Measurements from ENCODE around the gene CCDC177. TPM values are rescaled to one million over a fixed set of nuclear protein-coding genes. Genes with fewer than 3 reads are reported as not detected.

CCDC177 gene
- total RNA-seq (2014; rRNA removed; shearing (Covaris generic)) = not detected in 2 replicates

DNA sequence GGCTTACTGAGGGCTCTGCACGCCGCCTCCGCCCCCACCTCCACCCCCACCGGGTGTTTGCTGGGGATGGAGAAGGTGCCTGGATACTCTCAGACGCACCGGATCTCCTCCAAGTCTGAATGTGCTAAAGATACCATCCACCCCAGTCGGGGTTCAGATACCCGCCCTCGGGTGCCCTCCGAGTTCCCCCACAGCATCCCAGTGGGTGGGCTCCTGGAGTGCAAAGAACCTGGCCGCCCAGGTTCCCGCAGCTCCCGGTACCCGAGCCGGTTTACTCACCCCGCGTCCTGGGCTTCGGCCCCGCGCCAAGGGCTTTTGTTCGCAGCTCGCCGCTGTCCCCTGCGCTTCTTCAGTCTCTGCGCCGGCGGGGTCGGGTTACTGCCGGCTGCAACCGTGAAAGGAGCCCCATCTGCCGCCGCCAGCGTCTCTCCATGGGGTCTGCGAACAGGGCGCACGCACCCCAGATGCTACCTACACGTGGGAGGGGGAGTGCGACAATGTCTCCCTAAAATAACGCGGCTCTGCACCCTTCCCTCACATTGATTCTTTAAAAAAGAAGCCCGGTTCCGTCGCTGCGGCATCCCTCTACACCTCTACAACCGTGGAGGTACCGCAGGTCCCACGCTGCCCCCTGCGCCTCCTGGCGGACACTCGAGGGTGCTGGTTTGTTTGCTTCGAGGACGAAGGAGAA lies at the start of gene CCDC177:
CCDC177 (minus strand) TSS at position 609 of the 691 bp plus-strand sequence. CDS start 1,249 bp downstream, outside the sequence.
- H3K4me1 ChIP-seq (replicated peaks) = peaks cover 25% of the 10 kb centered on the region
- H3K9me3 ChIP-seq (replicated peaks) = peaks cover 5% of the 10 kb centered on the region; the same call in 1 of the 2 replicates
- DNase-seq (ENCODE audit: low read depth in 1 of 2, low spot score in 2 of 2) = peak; percentile 34 to 58
- H3K4me3 ChIP-seq = no peak within 1 kb of the TSS
- H3K27me3 ChIP-seq (replicated peaks) = peaks cover 59% of the 10 kb centered on the region
- no peak within 1 kb of the TSS for H3K27ac ChIP-seq
- H3K36me3 ChIP-seq = no peaks in the 10 kb centered on the region

GRCh38 chr14:69624136-69624535 lies 49.5 kb upstream of the CCDC177 start:
- H3K36me3 ChIP-seq = no peaks in the 10 kb centered on the region
- no peak for DNase-seq (ENCODE audit: low read depth in 1 of 2, low spot score in 2 of 2)
- no peak overlapping the region for H3K27ac ChIP-seq
- H3K9me3 ChIP-seq (replicated peaks) = no peaks in the 10 kb centered on the region
- H3K4me1 ChIP-seq (replicated peaks) = peaks cover 20% of the 10 kb centered on the region
- no peaks in the 10 kb centered on the region for H3K27me3 ChIP-seq (replicated peaks)
- no peak overlapping the region for H3K4me3 ChIP-seq

GRCh38 chr14:69620981-69621380 lies 46.3 kb upstream of the CCDC177 start:
- Histone ChIP-seq H3K27me3 (replicated peaks) (no peaks in the 10 kb centered on the region), H3K27ac (no peak overlapping the region), H3K4me3 (no peak overlapping the region), H3K4me1 (replicated peaks) (peaks cover 37% of the 10 kb centered on the region), H3K9me3 (replicated peaks) (no peaks in the 10 kb centered on the region), H3K36me3 (no peaks in the 10 kb centered on the region)
- no peak for DNase-seq (ENCODE audit: low read depth in 1 of 2, low spot score in 2 of 2)

DNA sequence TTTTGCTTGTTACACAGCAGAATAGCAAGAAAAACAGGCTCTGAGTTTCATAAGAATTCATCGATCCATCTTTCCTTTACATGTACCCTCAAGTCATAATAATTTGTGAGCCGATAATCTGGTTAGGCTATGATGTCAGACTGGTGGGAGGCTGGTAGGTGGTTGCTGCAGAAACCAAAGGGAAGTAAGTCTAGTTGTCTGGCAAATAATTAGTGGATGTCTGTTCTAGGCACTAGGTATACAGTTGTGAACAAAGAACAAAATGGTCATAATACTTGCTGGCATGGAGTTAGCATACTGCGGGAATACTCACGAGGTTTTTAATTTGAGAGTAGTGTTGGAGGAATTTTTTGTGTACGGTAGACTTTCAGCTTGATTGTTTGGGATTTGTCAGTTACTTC lies 45.5 kb upstream of the CCDC177 start:
- H3K27me3 ChIP-seq (replicated peaks) = no peaks in the 10 kb centered on the region
- H3K36me3 ChIP-seq = no peaks in the 10 kb centered on the region
- no peaks in the 10 kb centered on the region for H3K9me3 ChIP-seq (replicated peaks)
- peaks cover 39% of the 10 kb centered on the region for H3K4me1 ChIP-seq (replicated peaks)
- H3K27ac ChIP-seq = no peak overlapping the region
- no peak overlapping the region for H3K4me3 ChIP-seq
- no peak for DNase-seq (ENCODE audit: low read depth in 1 of 2, low spot score in 2 of 2)

- no peaks in the 10 kb centered on the region for H3K27me3 ChIP-seq (replicated peaks)
- H3K4me1 ChIP-seq (replicated peaks) = peaks cover 42% of the 10 kb centered on the region
- H3K27ac ChIP-seq = no peak overlapping the region
- H3K36me3 ChIP-seq = no peaks in the 10 kb centered on the region
- no peak for DNase-seq (ENCODE audit: low read depth in 1 of 2, low spot score in 2 of 2)
- H3K9me3 ChIP-seq (replicated peaks) = no peaks in the 10 kb centered on the region
- H3K4me3 ChIP-seq = no peak overlapping the region
Observed at GRCh38 chr14:69619012-69619411, 44.3 kb upstream of the CCDC177 start.

- H3K36me3 ChIP-seq = no peaks in the 10 kb centered on the region; the same call in 1 of the 2 replicates
- H3K4me3 ChIP-seq = no peak overlapping the region
- no peak for DNase-seq (ENCODE audit: low read depth in 1 of 2, low spot score in 2 of 2)
- no peak overlapping the region for H3K27ac ChIP-seq
- H3K9me3 ChIP-seq (replicated peaks) = no peaks in the 10 kb centered on the region
- peaks cover 51% of the 10 kb centered on the region for H3K4me1 ChIP-seq (replicated peaks)
- H3K27me3 ChIP-seq (replicated peaks) = no peaks in the 10 kb centered on the region
Observed at GRCh38 chr14:69617796-69618195, 43.1 kb upstream of the CCDC177 start.

- no peaks in the 10 kb centered on the region for H3K27me3 ChIP-seq (replicated peaks)
- peak overlapping the region; percentile 59 for H3K27ac ChIP-seq
- DNase-seq (ENCODE audit: low read depth in 1 of 2, low spot score in 2 of 2) = no peak
- H3K4me1 ChIP-seq (replicated peaks) = peaks cover 53% of the 10 kb centered on the region
- H3K36me3 ChIP-seq = no peaks in the 10 kb centered on the region; the same call in 1 of the 2 replicates
- 0 out of 2 replicates have a peak, but pooled peaks cover 2% of the 10 kb centered on the region for H3K9me3 ChIP-seq (replicated peaks)
- H3K4me3 ChIP-seq = no peak overlapping the region; the same call in 1 of the 2 replicates
Observed at GRCh38 chr14:69616408-69616773, 41.7 kb upstream of the CCDC177 start.

GRCh38 chr14:69615496-69616407 lies 41.1 kb upstream of the CCDC177 start:
- peak overlapping the region; percentile 20 for H3K4me3 ChIP-seq
- H3K9me3 ChIP-seq (replicated peaks) = 0 out of 2 replicates have a peak, but pooled peaks cover 2% of the 10 kb centered on the region
- H3K27ac ChIP-seq = peak overlapping the region; percentile 59
- DNase-seq (ENCODE audit: low read depth in 1 of 2, low spot score in 2 of 2) = peak; percentile 55 to 59
- H3K36me3 ChIP-seq = no peaks in the 10 kb centered on the region; the same call in 1 of the 2 replicates
- H3K27me3 ChIP-seq (replicated peaks) = no peaks in the 10 kb centered on the region
- peaks cover 53% of the 10 kb centered on the region for H3K4me1 ChIP-seq (replicated peaks)

DNA sequence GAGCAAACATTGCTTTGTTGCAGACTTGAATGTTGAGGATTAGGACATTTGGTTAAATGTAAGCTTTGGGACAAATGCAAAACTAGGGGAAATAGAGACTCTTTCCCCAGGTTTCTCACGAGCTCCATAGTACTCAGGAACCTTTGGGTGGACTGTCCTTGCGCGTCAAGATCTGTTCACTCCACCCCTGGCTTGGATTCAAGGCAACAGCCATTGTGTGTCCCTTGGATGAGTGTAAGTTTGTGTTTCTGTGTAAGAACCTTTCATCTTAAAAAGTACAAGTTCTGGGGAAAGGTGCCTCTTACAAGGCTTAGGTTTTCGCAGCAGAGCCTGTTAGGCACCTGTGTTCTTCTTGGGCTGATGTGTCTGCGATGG lies 40.4 kb upstream of the CCDC177 start:
- DNase-seq (ENCODE audit: low read depth in 1 of 2, low spot score in 2 of 2) = no peak
- 0 out of 2 replicates have a peak, but pooled peaks cover 2% of the 10 kb centered on the region for H3K9me3 ChIP-seq (replicated peaks)
- no peak overlapping the region for H3K4me3 ChIP-seq
- no peaks in the 10 kb centered on the region; the same call in 1 of the 2 replicates for H3K36me3 ChIP-seq
- H3K27me3 ChIP-seq (replicated peaks) = no peaks in the 10 kb centered on the region
- peaks cover 52% of the 10 kb centered on the region for H3K4me1 ChIP-seq (replicated peaks)
- H3K27ac ChIP-seq = peak overlapping the region; percentile 59

DNA sequence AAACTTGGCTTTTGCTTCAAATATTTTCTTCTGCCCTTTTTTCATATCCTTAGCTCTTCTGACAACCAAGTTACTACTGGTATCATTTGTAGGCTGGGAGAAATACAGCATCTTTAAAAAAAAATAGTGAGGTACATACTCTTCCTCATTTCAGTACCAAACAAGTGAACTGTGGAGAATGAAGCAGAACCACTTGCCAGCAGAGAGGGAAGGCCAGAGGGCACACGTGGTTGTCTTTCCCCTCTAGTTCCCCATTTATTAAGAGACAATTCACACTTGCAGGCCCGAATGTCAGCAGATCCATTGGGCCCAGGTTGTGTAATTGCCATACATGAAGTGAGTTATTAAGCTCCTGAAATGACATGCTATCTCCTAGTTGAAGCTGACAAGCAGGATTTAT lies 39.9 kb upstream of the CCDC177 start:
- H3K4me1 ChIP-seq (replicated peaks) = peaks cover 51% of the 10 kb centered on the region
- no peaks in the 10 kb centered on the region; the same call in 1 of the 2 replicates for H3K36me3 ChIP-seq
- H3K9me3 ChIP-seq (replicated peaks) = 0 out of 2 replicates have a peak, but pooled peaks cover 2% of the 10 kb centered on the region
- H3K27ac ChIP-seq = no peak overlapping the region
- no peak overlapping the region for H3K4me3 ChIP-seq
- no peak for DNase-seq (ENCODE audit: low read depth in 1 of 2, low spot score in 2 of 2)
- no peaks in the 10 kb centered on the region for H3K27me3 ChIP-seq (replicated peaks)

DNA sequence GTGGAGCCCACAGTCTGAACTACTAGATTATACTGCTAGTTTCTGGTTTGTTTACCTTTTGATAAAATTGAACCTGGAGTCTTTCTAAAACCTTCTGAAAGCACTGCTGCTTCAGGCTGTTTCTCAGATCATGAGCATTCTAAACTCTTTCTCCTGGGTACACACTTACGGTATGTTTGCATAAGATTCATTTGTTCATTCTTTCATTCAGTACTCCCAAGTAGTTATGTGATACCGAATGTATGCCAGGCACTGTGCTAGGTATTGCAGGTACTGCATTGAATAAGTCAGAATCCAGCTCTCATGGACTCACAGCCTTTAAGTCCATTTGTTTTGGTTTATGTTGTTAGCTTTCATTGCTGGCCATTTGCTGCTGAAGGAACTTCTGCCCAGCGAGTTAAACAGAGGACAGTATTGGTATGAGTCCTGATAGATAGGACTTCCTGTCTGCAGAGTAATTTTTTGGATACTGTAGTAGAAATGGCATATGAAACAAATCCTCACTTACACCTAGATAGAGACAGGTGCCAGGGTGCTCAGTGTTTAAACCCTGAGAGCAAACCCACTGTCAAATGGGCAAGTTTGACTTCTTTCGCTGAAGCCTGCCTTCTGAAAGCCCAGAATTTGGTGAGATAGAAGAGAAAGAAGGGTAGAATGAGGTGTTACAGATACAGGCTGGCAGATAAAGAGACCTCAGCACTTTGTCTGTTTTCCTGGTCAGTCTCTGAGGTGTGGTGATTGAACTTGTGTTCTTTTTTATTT lies 38.8 kb upstream of the CCDC177 start:
- Histone ChIP-seq H3K9me3 (replicated peaks) (0 out of 2 replicates have a peak, but pooled peaks cover 2% of the 10 kb centered on the region), H3K4me3 (no peak overlapping the region), H3K4me1 (replicated peaks) (peaks cover 42% of the 10 kb centered on the region), H3K36me3 (no peaks in the 10 kb centered on the region; the same call in 1 of the 2 replicates), H3K27me3 (replicated peaks) (no peaks in the 10 kb centered on the region), H3K27ac (no peak overlapping the region)
- DNase-seq (ENCODE audit: low read depth in 1 of 2, low spot score in 2 of 2) = no peak

- Histone ChIP-seq H3K27ac (no peak overlapping the region), H3K9me3 (replicated peaks) (0 out of 2 replicates have a peak, but pooled peaks cover 2% of the 10 kb centered on the region), H3K27me3 (replicated peaks) (no peaks in the 10 kb centered on the region), H3K4me3 (peak overlapping the region; percentile 95), H3K36me3 (no peaks in the 10 kb centered on the region; the same call in 1 of the 2 replicates), H3K4me1 (replicated peaks) (peaks cover 40% of the 10 kb centered on the region)
- DNase-seq (ENCODE audit: low read depth in 1 of 2, low spot score in 2 of 2) = no peak
Observed at GRCh38 chr14:69612783-69613130, 38.1 kb upstream of the CCDC177 start.

All from SJSA1 (cell line).